ENCODE data around the gene METTL2B.

- TF ChIP-seq EZH2 (IDR thresholded peaks at IDR 0.05; ENCODE audit: insufficient read depth, poor library complexity, severe bottlenecking) (no peak), EZH2phosphoT487 (IDR thresholded peaks at IDR 0.05; ENCODE audit: insufficient read depth, low read depth) (no peak)
These were observed 74.4 kb downstream of the METTL2B start for GRCh38 chr7:128550920-128551319.
